DMS 273 (cell line): ENCODE results near the gene TRMT1.

Source experiments
- DNase-seq: peaks from one replicate; lab custom pipeline; 2025; ENCODE audit not compliant: unreplicated experiment; lab: John Stamatoyannopoulos, UW

The TRMT1 gene

GRCh38 chr19:13102666-13103580 is 13.6 kb downstream of the TRMT1 start, which contains the start of gene LYL1:
LYL1 (minus strand) TSS chr19:13102858; CDS start chr19:13101171, 1,687 bp downstream.
- DNase-seq = peak; percentile 68

GRCh38 chr19:13102416-13102665 is 14.2 kb downstream of the TRMT1 start:
- no peak for DNase-seq

- no peak for DNase-seq
Observed at GRCh38 chr19:13101590-13102415, 14.7 kb downstream of the TRMT1 start.

GRCh38 chr19:13100841-13101589 is 15.5 kb downstream of the TRMT1 start:
- peak; percentile 48 for DNase-seq

GRCh38 chr19:13100031-13100588 is 16.4 kb downstream of the TRMT1 start:
- DNase-seq = no peak

GRCh38 chr19:13099073-13099999 is 17.2 kb downstream of the TRMT1 start:
- no peak for DNase-seq

- no peak for DNase-seq
Observed at GRCh38 chr19:13098277-13099072, 18.1 kb downstream of the TRMT1 start.

GRCh38 chr19:13097463-13098258 is 18.9 kb downstream of the TRMT1 start:
- DNase-seq = no peak

GRCh38 chr19:13097033-13097462 is 19.5 kb downstream of the TRMT1 start:
- DNase-seq = no peak

GRCh38 chr19:13095934-13096927 is 20.3 kb downstream of the TRMT1 start:
- no peak for DNase-seq

- no peak for DNase-seq
Observed at GRCh38 chr19:13095393-13095784, 21.2 kb downstream of the TRMT1 start.

- peak; percentile 47 for DNase-seq
Observed at GRCh38 chr19:13094771-13095392, 21.7 kb downstream of the TRMT1 start.

- peak; percentile 41 for DNase-seq
Observed at GRCh38 chr19:13094106-13094504, 22.4 kb downstream of the TRMT1 start.

GRCh38 chr19:13093407-13094105 is 23.0 kb downstream of the TRMT1 start:
- peak; percentile 92 for DNase-seq

- no peak for DNase-seq
Observed at GRCh38 chr19:13092606-13093235, 23.8 kb downstream of the TRMT1 start.

GRCh38 chr19:13092158-13092543 is 24.4 kb downstream of the TRMT1 start:
- no peak for DNase-seq
